H1 (cell line): ENCODE data around the gene BCAS3. TPM values are rescaled to one million over a fixed set of nuclear protein-coding genes. Genes with fewer than 3 reads are reported as not detected.

Experiments
- CHD2 ChIP-seq: IDR thresholded peaks from 2 replicates; pipeline ENCODE4 v1.6.1; 2012; ENCODE audit warnings: low read length, improper control_type of control experiment
- EZH2 ChIP-seq: fragments of 200-600 bp; sonication (generic); IDR thresholded peaks from 2 replicates; pipeline ENCODE4 v1.7.1; 2012; ENCODE audit warnings: low read depth, mild to moderate bottlenecking, moderate library complexity, low read length, inconsistent platforms; ENCODE audit not compliant: severe bottlenecking
- PHF8 ChIP-seq: fragments of 200-600 bp; sonication (generic); conservative IDR thresholded peaks from 2 replicates; pipeline ENCODE4 v1.7.1; 2012; ENCODE audit warnings: low read depth, mild to moderate bottlenecking, inconsistent platforms, low read length, moderate library complexity
- SIN3A ChIP-seq, 2 experiments: IDR thresholded peaks in 1 of 2; conservative IDR thresholded peaks in 1 of 2; 2 replicates each; pipeline ENCODE4 v1.6.1; 2011 to 2012; ENCODE audit warnings: low read length in 2 of 2, improper control_type of control experiment in 1 of 2, low read depth in 1 of 2, mild to moderate bottlenecking in 1 of 2
- SIX5 ChIP-seq: IDR thresholded peaks from 2 replicates; pipeline ENCODE4 v1.6.1; 2011; ENCODE audit warnings: mild to moderate bottlenecking, low read depth, low read length
- polyA plus RNA-seq, 7 experiments: library from polyadenylated mRNA; depleted of rRNA in 3 of 7; stranded (reverse) in 5 of 7; unstranded in 2 of 7; fragments of >200 nt in 5 of 7; fragments of 200-250 nt in 2 of 7; gene quantifications; 1 replicate in 5 of 7; 2 replicates in 1 of 7; 4 replicates in 1 of 7; pipeline versions ENCODE4 v1.2.1 to v1.2.3, GENCODE V29; 2011 to 2013; ENCODE audit warnings: missing spikeins in 2 of 7, mixed read lengths in 2 of 7
- total RNA-seq: library from RNA; stranded (reverse); fragmentation: NEBNext Ultra II Directional; extraction: Animal tissue kit (Norgen Biotek cat#: 25700); gene quantifications from 2 replicates; pipeline ENCODE4 v1.2.1, GENCODE V29; 2021

Gene BCAS3
- total and polyA plus RNA-seq, 2 of the 8 experiments (the other 6 are each of a cell fraction or from before 2014, with no cell fraction given), result 9.9 to 13.3 TPM

- no peak for TF ChIP-seq CHD2
- no peak for TF ChIP-seq PHF8
- TF ChIP-seq SIN3A (conservative IDR thresholded peaks at IDR 0.05 in 1 of 2, IDR thresholded peaks at IDR 0.05 in 1 of 2; ENCODE audit: low read depth in 1 of 2, low read length in 2 of 2), result no peak
- TF ChIP-seq SIX5, result no peak
- no peak for TF ChIP-seq EZH2
- TF ChIP-seq, all 59 proteins: peak for 0
Measured at GRCh38 chr17:60832151-60832585, 154.5 kb downstream of the BCAS3 start (continued).
